ENCODE results near the gene TIGD3. TPM values are rescaled to one million over a fixed set of nuclear protein-coding genes. Genes with fewer than 3 reads are reported as not detected.
A peak's percentile ranks its signal among the peaks of the same experiment; 100 is the strongest.

TIGD3 gene
- total and polyA plus RNA-seq, 2 of the 13 experiments (the other 11 are each of a cell fraction or from before 2014, with no cell fraction given): 0.49 to 4.9 TPM

GRCh38 chr11:65305501-65306268 is 48.9 kb upstream of the TIGD3 start (continued):
- TF ChIP-seq ZNF280B (CRISPR knock-in tag; IDR thresholded peaks at IDR 0.05; ENCODE audit: borderline replicate concordance): no peak
- TF ChIP-seq ZNF468 (CRISPR knock-in tag; IDR thresholded peaks at IDR 0.05): no peak
- TF ChIP-seq, protein P1, sequence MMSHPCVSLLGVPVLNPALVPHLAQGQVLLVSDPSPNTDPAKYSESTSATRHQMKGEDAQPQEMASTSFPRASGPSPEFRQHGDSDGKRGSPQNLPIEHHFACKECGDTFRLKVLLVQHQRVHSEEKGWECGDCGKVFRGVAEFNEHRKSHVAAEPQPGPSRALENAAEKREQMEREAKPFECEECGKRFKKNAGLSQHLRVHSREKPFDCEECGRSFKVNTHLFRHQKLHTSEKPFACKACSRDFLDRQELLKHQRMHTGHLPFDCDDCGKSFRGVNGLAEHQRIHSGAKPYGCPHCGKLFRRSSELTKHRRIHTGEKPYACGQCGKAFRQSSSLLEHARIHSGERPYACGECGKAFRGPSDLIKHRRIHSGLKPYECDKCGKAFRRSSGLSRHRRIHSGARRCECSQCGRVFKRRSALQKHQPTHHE (CRISPR knock-in tag; IDR thresholded peaks at IDR 0.05; ENCODE audit: borderline replicate concordance): no peak
- TF ChIP-seq BRD4 (CRISPR knock-in tag; IDR thresholded peaks at IDR 0.05): no peak
- peak; percentile 71; the same call in 1 of the 2 replicates for TF ChIP-seq HDAC2 (CRISPR knock-in tag; IDR thresholded peaks at IDR 0.05)
- no peak for TF ChIP-seq HOMEZ (CRISPR knock-in tag; IDR thresholded peaks at IDR 0.05; ENCODE audit: low read depth)
- TF ChIP-seq, protein P2, sequence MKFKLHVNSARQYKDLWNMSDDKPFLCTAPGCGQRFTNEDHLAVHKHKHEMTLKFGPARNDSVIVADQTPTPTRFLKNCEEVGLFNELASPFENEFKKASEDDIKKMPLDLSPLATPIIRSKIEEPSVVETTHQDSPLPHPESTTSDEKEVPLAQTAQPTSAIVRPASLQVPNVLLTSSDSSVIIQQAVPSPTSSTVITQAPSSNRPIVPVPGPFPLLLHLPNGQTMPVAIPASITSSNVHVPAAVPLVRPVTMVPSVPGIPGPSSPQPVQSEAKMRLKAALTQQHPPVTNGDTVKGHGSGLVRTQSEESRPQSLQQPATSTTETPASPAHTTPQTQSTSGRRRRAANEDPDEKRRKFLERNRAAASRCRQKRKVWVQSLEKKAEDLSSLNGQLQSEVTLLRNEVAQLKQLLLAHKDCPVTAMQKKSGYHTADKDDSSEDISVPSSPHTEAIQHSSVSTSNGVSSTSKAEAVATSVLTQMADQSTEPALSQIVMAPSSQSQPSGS (CRISPR knock-in tag; IDR thresholded peaks at IDR 0.05): peak; percentile 34; the same call in 1 of the 2 replicates
- TF ChIP-seq SP2 (CRISPR knock-in tag; IDR thresholded peaks at IDR 0.05): no peak
- no peak for TF ChIP-seq ZNF530 (CRISPR knock-in tag; IDR thresholded peaks at IDR 0.05; ENCODE audit: low read depth)
- TF ChIP-seq NFKB2 (CRISPR knock-in tag; IDR thresholded peaks at IDR 0.05; ENCODE audit: borderline replicate concordance): no peak
- TF ChIP-seq RFX1 (IDR thresholded peaks at IDR 0.05): no peak
- TF ChIP-seq, protein P3, sequence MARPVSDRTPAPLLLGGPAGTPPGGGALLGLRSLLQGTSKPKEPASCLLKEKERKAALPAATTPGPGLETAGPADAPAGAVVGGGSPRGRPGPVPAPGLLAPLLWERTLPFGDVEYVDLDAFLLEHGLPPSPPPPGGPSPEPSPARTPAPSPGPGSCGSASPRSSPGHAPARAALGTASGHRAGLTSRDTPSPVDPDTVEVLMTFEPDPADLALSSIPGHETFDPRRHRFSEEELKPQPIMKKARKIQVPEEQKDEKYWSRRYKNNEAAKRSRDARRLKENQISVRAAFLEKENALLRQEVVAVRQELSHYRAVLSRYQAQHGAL (CRISPR knock-in tag; IDR thresholded peaks at IDR 0.05; ENCODE audit: not compliant biosample characterization): no peak
- no peak for TF ChIP-seq NFYC (CRISPR knock-in tag; IDR thresholded peaks at IDR 0.05)
- TF ChIP-seq, protein P4, sequence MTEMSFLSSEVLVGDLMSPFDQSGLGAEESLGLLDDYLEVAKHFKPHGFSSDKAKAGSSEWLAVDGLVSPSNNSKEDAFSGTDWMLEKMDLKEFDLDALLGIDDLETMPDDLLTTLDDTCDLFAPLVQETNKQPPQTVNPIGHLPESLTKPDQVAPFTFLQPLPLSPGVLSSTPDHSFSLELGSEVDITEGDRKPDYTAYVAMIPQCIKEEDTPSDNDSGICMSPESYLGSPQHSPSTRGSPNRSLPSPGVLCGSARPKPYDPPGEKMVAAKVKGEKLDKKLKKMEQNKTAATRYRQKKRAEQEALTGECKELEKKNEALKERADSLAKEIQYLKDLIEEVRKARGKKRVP (CRISPR knock-in tag; IDR thresholded peaks at IDR 0.05): 0 out of 4 replicates have a peak, but pooled peaks of 1 of the 2 experiments have one; percentile 22
- TF ChIP-seq ZMYM3 (CRISPR knock-in tag; IDR thresholded peaks at IDR 0.05): peak; percentile 98
- TF ChIP-seq ZFP62 (CRISPR knock-in tag; IDR thresholded peaks at IDR 0.05): no peak
- TF ChIP-seq ZNF629 (CRISPR knock-in tag; conservative IDR thresholded peaks at IDR 0.05): peak; percentile 92
- TF ChIP-seq MTERF4 (CRISPR knock-in tag; IDR thresholded peaks at IDR 0.05): 0 out of 2 replicates have a peak, but pooled peaks have one; percentile 35
- TF ChIP-seq GLMP (CRISPR knock-in tag; IDR thresholded peaks at IDR 0.05; ENCODE audit: borderline replicate concordance): no peak
